Urothelium cell line (cell line): ENCODE data around the gene FKBP3.
"Not testable (repeated sequence)": the region's sequence is repeated elsewhere in the genome, so short reads cannot be mapped to it uniquely, and the experiment has no call there.

ENCODE experiments used
- DNase-seq: peaks from one replicate; pipeline ENCODE4 v3.0.0; 2011; ENCODE audit warnings: low spot score, mixed read lengths
- FAIRE-seq: peaks from 2 replicates; lab custom pipeline; 2011; peaks lifted over from hg19 to GRCh38; lab: Jason Lieb, UNC

FKBP3 gene

GRCh38 chr14:45114327-45114726 lies 20.0 kb downstream of the FKBP3 start:
- FAIRE-seq (no peak), DNase-seq (no peak)

GRCh38 chr14:45112896-45113781 lies 21.1 kb downstream of the FKBP3 start:
- DNase-seq, result no peak
- FAIRE-seq, result peak; percentile 84

GRCh38 chr14:45104561-45104960 lies 29.7 kb downstream of the FKBP3 start:
- FAIRE-seq (no peak), DNase-seq (no peak)

- DNase-seq (no peak), FAIRE-seq (no peak)
Measured at GRCh38 chr14:45103806-45104205, 30.5 kb downstream of the FKBP3 start.

- peak; percentile 5 for FAIRE-seq
Measured at GRCh38 chr14:45096218-45096617, 38.1 kb downstream of the FKBP3 start.

GRCh38 chr14:45095143-45095542 lies 39.1 kb downstream of the FKBP3 start:
- FAIRE-seq, result no peak

More at GRCh38 chr14:45096218-45096617, 38.1 kb downstream of the FKBP3 start:
- no peak for DNase-seq

GRCh38 chr14:45094275-45094674 lies 40.0 kb downstream of the FKBP3 start:
- no peak for DNase-seq
- no peak for FAIRE-seq

More at GRCh38 chr14:45095143-45095542, 39.1 kb downstream of the FKBP3 start:
- DNase-seq, result no peak

- DNase-seq (no peak), FAIRE-seq (no peak)
Measured at GRCh38 chr14:45091710-45092109, 42.6 kb downstream of the FKBP3 start.

GRCh38 chr14:45089813-45090212 lies 44.5 kb downstream of the FKBP3 start:
- no peak for FAIRE-seq
- DNase-seq, result no peak

- DNase-seq, result no peak
Measured at GRCh38 chr14:45084946-45085346, 49.3 kb downstream of the FKBP3 start.

GRCh38 chr14:45083976-45084722 lies 50.1 kb downstream of the FKBP3 start, which contains the start of gene PRPF39:
Gene PRPF39, plus strand, starts transcription at chr14:45084116. Its CDS starts 11,124 bp downstream, at chr14:45095240.
- peak; percentile 98 for FAIRE-seq
- DNase-seq, result peak; percentile 100

More at GRCh38 chr14:45084946-45085346, 49.3 kb downstream of the FKBP3 start:
- no peak for FAIRE-seq

- DNase-seq (no peak), FAIRE-seq (no peak)
Measured at GRCh38 chr14:45083617-45083975, 50.7 kb downstream of the FKBP3 start.

- no peak for FAIRE-seq
- no peak for DNase-seq
Measured at GRCh38 chr14:45082420-45082819, 51.9 kb downstream of the FKBP3 start.

- not testable (repeated sequence) for FAIRE-seq, DNase-seq
Measured at GRCh38 chr14:45081096-45081495, 53.2 kb downstream of the FKBP3 start.

- not testable (repeated sequence) for DNase-seq, FAIRE-seq
Measured at GRCh38 chr14:45080416-45080968, 53.8 kb downstream of the FKBP3 start.

- FAIRE-seq, result peak; percentile 13
Measured at GRCh38 chr14:45078323-45078722, 56.0 kb downstream of the FKBP3 start.

GRCh38 chr14:45073231-45073879 lies 60.9 kb downstream of the FKBP3 start:
- no peak for DNase-seq
- FAIRE-seq, result no peak

More at GRCh38 chr14:45078323-45078722, 56.0 kb downstream of the FKBP3 start:
- no peak for DNase-seq

- no peak for DNase-seq
- FAIRE-seq, result no peak
Measured at GRCh38 chr14:45072126-45072525, 62.2 kb downstream of the FKBP3 start.

- FAIRE-seq, result no peak
Measured at GRCh38 chr14:45070215-45070614, 64.1 kb downstream of the FKBP3 start.

GRCh38 chr14:45068396-45068795 lies 65.9 kb downstream of the FKBP3 start:
- DNase-seq (no peak), FAIRE-seq (no peak)

More at GRCh38 chr14:45070215-45070614, 64.1 kb downstream of the FKBP3 start:
- no peak for DNase-seq

GRCh38 chr14:45066667-45067066 lies 67.6 kb downstream of the FKBP3 start:
- FAIRE-seq, result no peak

More at GRCh38 chr14:45066667-45067066, 67.6 kb downstream of the FKBP3 start:
- DNase-seq, result no peak
